GM19035 (cell line): ENCODE data around the gene PVALB.
A peak's percentile ranks its signal among the peaks of the same experiment; 100 is the strongest.

ENCODE experiments used
- ATAC-seq: cut with Tn5 transposase; IDR thresholded peaks from one replicate; pipeline ENCODE4 v1.9.1; 2021; ENCODE audit not compliant: unreplicated experiment

Gene PVALB

DNA sequence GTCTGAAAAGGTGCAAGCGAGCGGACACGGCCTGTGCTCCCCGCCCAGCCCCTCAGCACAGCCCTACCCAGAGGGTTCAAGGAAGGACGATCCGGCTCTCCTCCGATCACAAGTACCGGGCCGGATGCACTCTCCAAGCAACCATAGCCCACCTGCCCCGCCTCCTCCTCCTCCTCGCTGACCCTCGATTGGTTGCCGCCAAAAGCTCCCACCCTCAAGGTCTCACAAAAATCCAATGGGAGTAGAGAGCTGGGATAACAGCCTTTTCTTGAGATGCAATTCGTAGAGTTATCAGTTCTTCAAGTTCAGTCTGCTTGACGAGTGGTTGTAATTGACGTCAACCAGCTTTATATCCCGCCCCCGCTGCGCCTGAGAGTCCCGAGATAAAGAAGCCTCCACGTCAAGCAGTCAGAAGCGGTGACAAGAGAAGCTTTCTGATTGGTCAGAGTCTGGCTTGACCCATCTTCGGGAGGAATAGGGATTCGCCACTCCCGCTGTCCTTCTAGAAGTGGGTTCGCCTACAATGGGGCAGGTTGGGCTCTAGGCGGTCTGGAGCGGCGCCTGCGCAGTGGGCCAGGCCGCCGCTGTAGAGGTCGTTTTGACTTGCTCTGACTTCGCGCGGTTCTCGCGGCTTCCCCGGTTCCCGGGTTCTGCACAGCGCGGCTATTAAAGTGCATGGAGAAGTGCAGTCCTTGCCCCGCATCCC, 40.7 kb downstream of the PVALB start, which contains the start of gene IFT27:
IFT27 (minus strand) TSS at position 156 of the 706 bp plus-strand sequence. CDS start 412 bp downstream, outside the sequence.
- ATAC-seq, result peak; percentile 88

DNA sequence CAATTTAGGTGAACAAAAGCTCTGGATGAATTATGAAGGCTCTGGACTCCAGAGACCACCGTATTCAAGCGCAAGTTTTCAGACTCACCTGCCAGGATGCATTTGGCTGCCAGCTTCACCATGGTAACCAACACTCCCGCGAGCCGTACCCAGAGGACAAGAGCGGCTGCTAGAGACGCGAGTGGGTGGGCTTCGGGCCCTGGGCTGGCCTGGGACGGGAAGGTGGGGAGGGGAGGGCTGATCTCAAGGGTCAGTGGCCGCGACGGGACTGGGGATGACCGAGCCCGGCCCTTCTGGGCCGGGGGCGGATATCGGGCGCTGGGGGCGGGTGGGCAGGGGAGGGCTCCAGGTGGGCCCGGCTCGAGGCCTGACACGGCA, 41.3 kb downstream of the PVALB start:
- ATAC-seq, result peak; percentile 4

DNA sequence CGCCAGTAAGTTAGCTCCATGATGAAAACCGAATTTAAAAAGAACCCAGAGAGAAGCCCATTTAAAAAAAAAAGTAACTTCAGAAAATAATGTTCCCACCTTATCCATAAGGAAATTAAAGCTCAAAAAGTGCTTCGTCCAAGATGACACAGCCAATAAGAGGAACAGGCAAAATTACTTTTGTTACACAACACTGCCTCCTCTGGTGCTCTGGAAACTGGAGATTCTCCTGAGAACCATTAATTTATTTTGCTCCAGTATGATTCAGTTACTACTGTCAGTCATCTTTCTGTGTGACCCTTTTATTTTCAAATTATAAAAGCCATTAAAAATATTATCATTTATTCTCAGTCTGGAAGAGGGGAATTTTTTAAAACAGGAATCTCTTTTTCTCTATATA, 42.9 kb downstream of the PVALB start:
- no peak for ATAC-seq

DNA sequence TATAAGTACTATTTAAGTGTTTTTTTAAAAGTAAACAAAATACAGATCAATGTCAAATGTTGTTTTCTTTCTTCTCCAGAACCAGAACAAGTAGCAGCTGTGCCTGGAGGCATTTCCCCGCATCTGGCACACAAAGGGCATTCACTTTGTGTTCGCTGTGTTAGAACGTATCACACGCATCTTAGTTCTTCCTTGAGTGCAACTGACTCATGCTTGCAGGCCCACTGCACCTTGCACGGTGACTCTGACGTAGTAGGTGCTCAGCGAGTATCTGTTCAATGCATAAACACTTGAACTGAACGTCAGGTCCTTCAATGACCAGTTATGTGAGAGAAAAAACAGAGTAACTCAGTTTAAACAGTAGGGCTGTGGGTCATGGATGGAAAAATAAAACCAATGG, 44.4 kb downstream of the PVALB start:
- ATAC-seq, result no peak

DNA sequence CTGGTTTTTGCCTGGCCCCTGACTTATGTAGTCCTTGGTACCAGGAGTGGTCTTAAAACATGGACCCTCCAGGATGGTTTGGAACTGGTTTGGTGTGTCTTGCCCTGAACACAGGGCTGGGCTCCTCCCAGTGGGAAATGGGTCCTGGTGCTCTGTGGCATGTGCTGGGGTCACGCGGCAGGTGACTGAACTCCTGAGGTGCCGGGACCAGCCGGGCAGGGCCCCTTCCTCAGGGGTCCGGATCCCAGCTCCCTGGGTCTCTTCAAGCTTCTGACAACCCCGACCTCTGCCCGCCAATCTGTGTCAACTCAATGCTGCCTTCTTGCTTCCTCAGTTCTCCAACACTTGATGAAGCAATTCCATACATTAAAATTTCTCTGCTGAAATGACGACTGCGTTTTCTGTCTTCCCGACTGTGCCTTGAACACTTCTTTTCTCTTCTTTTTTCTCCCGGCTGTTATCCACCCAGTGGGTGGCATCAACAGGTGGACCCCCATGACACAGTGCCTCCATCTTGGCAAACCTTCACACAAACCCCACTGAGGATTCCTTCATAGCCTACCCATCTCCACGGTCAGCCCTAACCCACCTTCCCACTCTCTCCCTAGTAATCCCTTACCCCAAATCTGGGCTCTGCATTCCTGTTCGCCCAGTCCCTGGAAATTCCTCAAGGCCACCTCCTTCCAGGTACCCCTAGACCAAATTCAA, 45.3 kb downstream of the PVALB start:
- no peak for ATAC-seq

DNA sequence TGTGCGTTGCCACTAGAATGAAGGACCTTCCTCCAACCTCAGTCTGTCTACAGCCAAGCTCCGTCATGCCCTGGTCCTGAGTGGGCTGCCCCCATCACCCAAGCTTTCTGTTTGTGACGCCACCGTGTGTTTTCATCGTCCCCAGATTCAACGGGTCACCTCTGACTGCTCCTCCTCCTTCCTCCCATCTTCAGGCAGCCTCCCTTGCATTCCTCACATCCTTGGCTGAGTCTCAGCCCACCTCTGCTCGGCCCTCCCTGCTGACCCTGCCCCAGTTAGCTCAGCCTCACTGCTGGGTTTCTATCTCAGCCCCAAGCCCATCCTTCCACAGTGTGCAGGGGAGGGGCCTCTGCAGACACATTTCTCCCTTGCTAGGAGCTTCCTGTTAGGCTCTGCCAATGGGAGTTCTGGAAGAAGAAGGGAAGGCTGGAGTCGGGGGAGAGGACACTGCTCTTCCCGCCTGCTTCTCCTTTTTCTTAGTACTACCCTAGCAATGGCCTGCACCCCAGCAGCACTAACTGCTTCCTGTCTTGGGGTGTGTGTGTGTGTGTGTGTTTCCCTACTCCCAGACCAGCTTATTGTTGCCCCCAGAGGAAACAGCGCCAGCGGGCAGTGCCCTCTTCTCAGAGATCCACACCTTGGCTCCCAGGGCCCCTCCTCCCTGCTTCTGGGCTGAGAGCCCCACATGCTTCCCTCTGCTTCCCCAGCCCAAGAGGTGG, 46.2 kb downstream of the PVALB start:
- ATAC-seq, result no peak

DNA sequence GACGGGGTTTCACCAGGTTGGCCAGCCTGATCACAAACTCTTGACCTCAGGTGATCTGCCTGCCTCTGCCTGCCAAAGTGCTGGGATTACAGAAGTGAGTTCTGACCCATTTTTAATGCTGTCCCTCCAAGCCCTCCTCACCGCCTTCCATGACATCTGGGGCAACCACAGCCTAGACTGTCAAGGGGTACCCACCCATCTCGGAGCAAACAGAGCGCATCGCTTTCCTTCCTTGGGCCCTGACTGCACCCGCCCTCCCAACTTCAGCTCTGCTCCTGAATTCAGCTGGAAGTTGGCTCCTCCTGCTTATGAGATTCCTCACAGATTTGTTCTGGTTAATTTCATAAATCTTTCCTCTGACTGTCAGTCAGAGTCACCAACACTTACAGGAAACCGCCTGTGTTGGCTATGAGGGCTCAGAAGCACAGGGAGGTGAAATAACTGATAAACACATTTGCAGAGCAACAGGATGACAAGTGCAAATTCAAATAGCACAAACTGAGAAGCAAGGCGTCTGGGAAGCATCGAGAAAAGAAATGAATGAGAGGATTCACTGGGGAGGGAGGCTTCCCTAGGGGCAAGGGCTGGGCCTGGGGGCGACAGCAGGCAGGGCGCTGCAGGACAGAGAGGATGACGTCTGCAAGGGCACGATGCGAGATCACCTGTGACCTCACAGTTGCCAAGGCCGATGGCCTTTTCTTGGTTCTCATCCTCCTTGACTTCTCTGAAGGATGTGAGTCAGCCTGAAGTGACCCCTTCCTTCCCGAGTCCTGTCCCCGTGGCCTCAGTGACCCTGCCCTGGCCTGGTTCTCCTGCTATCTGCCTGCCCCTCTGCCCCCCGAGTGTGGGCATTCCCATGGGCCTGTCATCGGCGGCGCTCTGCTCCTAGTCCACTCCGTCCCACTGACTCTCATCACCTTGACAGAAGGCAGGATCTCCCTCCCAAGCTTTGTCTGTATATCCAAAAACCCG, 47.0 kb downstream of the PVALB start:
- ATAC-seq, result no peak

DNA sequence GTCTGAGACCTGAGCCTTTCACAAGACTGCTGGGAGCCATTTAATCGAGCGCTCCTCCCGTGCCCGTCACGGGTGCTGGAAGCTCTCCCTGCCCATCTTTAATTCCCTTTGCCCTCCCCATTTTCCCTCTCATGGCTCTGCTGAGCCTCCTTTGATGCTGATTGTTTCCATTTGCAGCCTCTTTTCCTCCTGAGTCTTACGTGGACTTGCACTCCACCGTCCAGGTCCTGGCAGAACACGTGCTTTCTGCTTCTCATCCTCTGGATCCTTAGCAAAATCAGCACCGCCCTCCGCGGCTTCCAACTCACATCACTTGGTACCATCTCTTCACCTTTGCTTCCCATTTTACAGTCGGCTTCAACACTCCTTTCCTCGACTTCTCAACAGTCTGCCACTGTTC, 48.2 kb downstream of the PVALB start:
- ATAC-seq, result no peak

DNA sequence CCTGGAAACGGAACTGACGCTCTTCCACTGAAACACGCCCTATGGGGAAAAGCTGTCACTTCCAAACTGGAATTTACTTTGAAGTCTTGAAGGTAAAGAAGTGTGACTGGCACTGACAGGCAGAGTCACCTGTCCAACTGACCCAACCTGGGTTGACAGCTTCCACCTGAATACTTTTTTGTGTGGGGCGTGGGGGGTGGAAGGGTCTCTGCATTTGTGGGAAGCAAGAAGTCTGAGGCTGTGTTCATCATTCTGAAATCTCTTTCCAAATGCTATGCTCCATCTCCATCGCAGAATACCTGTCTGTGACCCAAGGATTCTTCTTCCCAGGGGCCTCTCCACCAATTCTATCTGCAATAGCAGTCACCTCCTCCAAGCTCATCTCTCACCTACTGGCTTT, 48.7 kb downstream of the PVALB start:
- ATAC-seq, result no peak

DNA sequence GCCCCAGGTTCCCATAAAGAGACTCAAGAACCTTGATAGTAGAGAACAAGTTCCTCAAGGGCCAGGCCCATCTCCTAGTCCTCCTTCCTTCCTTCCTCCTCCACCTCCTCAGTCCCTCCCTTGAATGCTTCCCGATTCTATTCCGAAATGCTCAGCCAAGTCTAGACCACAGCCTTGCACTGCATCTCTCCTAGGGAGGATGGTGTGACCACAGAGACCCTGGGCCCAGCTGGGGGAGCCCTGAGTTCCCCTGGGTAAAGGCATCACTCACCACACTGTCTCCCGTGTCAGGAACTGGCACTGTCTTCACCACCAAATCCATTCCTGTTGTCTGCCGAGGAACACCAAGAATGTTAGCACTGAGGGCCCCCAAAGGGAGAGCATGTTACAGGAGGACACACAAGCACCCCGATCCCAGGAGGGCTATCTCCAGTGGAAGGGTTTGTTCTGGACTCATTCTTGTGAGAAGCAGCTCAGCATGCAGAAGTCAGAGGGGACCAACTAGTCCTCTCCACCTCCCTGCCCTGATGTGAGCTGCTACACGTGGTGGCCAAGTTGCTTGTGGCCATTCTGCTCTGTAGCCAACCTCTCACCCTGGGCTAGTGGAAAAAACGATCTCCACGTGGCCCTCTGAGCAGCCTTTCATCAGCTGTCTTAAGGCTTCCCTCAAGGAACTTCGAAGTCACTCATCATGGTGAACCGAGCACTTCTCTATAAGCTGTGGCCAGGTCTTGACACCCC, 49.6 kb downstream of the PVALB start:
- ATAC-seq, result no peak

DNA sequence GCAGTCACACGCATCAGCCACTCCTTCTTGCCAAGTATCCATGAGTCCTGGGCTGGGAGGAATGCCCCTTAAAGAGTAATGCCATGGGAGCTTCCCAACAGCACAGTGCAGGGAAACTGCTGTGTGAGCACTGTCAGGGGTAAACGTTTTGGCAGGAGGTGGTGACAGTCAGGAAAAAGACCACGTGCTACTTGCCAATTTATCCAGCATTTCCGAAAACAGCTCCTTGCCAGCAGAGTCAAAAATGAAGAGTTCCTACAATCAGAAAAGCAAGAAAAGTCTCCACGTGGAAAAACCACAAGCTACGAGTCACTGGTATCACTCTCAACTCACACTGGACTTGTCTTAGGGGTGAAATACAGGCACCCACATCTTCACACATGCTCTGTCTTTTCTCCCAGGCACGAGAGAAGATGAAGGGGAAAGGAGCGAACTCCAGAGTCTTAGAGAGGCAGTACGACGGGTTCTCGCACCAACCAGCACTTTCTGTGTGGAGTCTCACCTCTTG, 50.8 kb downstream of the PVALB start:
- no peak for ATAC-seq

DNA sequence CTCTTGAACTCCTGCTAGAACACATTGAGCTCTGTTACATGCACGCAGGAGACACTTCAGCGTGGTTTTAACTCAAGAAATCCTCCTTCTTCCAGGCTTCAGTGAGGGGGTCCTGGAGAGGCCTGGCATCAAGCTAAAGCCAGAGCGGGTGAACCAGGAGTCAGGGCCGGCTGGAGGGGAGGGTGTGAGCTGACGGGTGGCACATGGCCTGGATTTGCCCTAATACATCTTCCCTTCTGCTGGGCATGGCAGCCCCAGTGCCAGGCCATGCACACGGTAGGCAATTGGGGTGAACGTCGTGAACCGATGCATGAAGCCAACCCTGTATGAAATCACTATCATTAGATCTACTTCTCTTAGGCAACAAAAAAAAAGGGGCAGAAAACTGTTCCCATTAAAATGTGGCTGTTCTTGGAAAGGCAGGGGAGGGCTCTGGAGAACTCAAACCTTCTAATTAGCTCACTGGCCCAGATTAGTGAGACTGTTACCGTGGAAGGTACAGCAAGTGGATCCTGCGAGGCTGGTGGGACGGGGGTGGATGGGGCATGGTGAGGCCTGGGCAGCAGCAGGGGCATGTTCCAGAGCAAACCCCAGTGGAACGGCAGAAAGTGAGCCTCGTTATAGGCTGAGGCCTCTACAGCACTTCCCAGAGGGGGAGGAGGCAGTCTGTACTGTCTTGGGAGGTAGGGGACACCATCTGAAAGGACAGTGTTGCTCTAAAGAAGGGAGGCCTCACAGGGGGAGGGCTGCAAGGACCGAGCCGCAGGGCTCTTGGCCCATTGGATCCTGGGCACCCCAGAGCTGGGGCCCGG, 51.5 kb downstream of the PVALB start:
- no peak for ATAC-seq

DNA sequence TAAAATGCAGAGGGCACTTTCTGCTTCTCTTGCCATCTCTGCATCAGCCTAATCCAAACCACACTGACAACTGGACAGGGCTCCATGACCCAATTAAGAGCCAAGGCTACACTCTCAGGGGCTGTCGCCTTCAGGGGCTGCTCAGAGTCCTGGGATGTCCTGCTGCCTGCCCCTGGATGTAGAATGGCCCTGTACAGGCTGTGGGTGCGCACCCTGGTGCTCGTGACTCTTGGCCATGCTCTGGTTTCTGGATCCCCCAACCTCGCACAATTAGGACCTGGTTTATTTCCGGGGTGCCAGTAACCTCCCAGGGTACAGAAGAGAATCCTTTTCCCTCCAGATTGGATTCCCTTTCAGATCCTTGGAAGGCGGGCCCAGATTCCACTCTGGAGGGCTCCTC, 52.2 kb downstream of the PVALB start:
- ATAC-seq, result no peak

DNA sequence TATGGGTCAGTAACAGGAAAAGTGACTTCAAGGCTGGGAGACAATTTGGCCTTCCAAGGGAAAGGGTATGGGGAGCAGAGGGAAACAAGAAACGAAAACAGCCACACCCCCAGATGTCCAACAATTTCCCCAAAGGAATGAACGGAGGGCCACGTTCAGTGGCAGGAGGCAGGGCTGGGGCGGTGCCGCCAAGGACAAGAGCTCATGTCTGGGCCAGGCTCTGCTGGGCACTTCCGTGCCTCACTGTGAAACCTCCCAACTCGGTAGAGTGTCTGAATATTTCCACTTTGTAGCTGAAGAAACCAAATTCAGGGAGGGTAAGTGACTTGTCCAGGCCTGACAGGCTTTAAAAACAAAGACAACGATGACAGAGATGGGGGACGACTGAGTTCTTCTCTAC, 52.8 kb downstream of the PVALB start:
- no peak for ATAC-seq

DNA sequence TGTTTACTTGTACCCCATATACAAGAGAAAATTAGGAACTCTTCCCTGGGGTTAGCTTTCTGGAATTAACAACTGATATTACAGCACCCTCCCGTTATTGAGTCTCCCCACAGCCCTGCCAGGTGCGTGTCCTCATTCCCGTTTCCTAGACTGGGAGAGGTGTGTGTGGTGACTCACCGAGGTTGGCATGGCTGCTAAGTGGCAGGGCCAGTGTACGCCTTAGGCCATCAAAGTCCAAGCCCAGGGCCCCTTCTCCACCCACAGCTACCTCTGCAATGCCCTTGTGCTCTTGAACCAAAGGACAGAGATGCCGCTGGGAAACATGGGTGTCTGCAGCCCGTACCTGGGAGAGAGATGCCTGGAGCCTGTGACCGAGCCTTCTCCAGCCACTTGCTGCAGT, 53.3 kb downstream of the PVALB start:
- no peak for ATAC-seq

DNA sequence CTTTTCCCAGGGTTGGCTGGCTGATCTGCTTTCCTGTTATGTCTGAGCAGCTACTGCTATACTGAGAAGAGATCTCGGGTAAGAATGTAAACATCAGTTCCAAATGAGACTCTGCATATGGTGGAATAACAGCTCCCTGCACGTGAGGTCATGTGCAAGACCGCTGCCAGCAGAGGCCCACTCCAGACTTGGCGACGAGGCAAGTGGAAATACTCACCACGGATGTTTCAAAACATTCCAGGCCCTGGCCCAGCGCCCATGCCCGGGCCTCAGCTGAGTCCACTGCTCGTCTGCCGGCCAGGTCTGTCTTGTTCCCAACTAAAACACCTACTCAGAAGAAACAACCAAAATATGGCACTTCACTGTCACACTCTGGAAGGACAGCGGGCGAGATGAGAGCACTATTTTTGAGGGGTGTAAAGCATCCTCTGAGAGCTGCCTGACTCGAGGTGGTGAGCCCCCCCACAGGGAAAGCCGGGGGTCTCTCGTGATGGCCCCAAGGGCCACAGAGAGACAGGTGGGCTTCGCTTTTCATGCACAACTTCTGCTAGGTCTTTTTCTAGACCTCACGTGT, 54.1 kb downstream of the PVALB start:
- no peak for ATAC-seq

DNA sequence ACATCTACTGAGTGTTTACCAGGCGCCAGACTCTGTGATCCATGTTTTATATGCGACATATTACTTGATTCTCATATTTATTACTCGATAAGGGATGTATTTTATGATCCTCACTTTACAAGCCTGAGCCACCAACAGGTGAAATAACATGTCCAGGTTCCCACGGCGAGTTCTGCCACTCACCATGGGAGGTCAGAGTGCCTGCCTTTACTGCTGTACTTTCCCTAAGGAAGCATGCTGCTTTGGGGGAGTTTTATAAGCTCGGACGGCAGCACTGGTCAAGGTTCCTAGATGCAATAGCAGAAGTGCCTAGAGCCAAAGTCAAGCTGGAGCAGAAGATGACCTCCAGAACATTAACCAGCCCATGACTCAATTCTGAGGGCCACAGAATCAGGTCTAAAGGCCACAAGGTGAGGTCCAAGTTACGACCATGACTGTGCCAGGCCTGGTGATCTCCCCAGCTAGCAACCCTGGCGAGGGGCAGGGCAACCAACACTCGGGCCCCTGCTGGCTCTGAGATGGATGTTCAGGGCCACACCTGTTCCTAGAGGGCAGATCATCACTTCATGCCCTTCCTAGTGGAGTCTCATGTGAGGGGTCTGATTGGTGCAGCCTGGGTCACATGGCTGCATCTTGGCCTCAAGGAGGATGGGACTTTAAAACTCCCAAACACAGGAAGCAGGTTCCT, 55.1 kb downstream of the PVALB start:
- ATAC-seq, result no peak

DNA sequence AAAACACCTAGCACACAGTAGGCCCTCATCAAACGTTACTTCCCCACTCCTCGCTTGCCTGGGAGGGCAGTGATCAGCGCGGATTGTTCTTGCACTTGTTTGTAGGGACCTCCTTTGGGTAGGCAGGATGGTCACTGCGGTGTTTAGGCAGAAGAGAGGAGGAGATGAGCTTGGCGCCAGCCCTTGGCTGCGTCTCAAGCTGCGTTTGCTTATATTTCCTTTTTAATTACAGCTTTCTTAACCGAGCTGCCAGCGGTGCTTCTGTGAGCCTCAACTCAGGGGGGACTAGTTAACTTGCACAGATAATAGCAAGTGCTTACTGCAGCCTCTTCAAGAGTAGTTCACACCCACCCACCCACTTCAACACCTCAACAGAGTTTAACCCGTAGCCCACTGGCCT, 56.0 kb downstream of the PVALB start:
- no peak for ATAC-seq
